ENCODE data around the gene AIFM1.

AIFM1 gene

DNA sequence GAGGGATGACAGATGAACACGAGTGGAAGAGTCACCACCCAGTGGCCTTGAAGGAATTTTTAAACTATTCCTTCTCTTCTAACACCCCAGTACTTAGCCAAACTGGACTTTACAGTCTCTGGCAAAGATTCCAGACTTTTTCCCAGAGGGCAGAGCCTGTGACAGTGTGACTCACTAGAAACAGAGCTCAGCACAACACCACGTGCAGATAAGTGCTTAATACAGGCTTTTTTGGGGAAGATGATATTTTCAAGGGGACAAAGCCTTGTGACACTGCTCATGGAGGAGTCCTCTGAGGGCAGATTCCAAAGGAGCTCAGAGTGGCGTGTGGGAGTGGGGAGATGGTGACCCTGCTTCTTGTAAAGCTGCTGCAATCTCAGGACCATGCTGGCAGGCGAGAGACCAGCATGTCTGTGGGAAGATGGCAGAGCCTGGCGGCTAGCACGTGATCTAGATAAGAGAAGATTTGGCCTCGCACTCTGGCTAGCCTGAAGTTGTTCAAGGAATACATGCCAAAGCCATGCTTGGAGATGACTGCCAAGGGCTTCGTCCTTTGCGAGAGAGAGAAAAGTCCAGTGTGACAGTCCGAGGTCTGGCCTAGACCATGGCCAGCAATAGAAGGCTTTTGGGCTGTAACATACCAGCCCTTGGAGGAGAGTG lies 8.5 kb upstream of the AIFM1 start:
- Mint-ChIP-seq H3K9me3 (peaks cover 4% of the 10 kb centered on the region), H3K4me1 (peaks cover 23% of the 10 kb centered on the region)

GRCh38 chrX:130173190-130173895 lies 7.7 kb upstream of the AIFM1 start:
- Mint-ChIP-seq H3K4me1 (peaks cover 23% of the 10 kb centered on the region), H3K27ac (peak overlapping the region in 2 of 3 experiments; percentile 51 to 62), H3K27me3 (ENCODE audit: low read depth) (peaks cover 22% of the 10 kb centered on the region), H3K9me3 (peaks cover 4% of the 10 kb centered on the region), H3K36me3 (ENCODE audit: low read depth) (no peaks in the 10 kb centered on the region), H3K4me3 (peak overlapping the region; percentile 73 to 80 (median 79))
- TF ChIP-seq, protein P1, sequence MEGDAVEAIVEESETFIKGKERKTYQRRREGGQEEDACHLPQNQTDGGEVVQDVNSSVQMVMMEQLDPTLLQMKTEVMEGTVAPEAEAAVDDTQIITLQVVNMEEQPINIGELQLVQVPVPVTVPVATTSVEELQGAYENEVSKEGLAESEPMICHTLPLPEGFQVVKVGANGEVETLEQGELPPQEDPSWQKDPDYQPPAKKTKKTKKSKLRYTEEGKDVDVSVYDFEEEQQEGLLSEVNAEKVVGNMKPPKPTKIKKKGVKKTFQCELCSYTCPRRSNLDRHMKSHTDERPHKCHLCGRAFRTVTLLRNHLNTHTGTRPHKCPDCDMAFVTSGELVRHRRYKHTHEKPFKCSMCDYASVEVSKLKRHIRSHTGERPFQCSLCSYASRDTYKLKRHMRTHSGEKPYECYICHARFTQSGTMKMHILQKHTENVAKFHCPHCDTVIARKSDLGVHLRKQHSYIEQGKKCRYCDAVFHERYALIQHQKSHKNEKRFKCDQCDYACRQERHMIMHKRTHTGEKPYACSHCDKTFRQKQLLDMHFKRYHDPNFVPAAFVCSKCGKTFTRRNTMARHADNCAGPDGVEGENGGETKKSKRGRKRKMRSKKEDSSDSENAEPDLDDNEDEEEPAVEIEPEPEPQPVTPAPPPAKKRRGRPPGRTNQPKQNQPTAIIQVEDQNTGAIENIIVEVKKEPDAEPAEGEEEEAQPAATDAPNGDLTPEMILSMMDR (IDR thresholded peaks at IDR 0.05; ENCODE audit: unreplicated experiment in 3 of 3) = no peak

More for the DNA sequence above, 8.5 kb upstream of the AIFM1 start:
- Mint-ChIP-seq H3K27ac (peak overlapping the region in 2 of 3 experiments; percentile 22 to 43), H3K27me3 (ENCODE audit: low read depth) (peaks cover 22% of the 10 kb centered on the region), H3K36me3 (ENCODE audit: low read depth) (no peaks in the 10 kb centered on the region), H3K4me3 (peak overlapping the region in 1 of 3 experiments; percentile 21)
- TF ChIP-seq, protein P1 (IDR thresholded peaks at IDR 0.05; ENCODE audit: unreplicated experiment in 3 of 3) = no peak

GRCh38 chrX:130172127-130172845 lies 6.6 kb upstream of the AIFM1 start:
- peaks cover 22% of the 10 kb centered on the region for H3K27me3 Mint-ChIP-seq (ENCODE audit: low read depth)
- H3K27ac Mint-ChIP-seq = peak overlapping the region in 1 of 3 experiments; percentile 62
- H3K4me3 Mint-ChIP-seq = peak overlapping the region; percentile 79 to 80 (median 79)
- H3K9me3 Mint-ChIP-seq = peaks cover 4% of the 10 kb centered on the region
- TF ChIP-seq, protein P1 (IDR thresholded peaks at IDR 0.05; ENCODE audit: unreplicated experiment in 3 of 3) = no peak
- H3K4me1 Mint-ChIP-seq = peaks cover 23% of the 10 kb centered on the region
- no peaks in the 10 kb centered on the region for H3K36me3 Mint-ChIP-seq (ENCODE audit: low read depth)

DNA sequence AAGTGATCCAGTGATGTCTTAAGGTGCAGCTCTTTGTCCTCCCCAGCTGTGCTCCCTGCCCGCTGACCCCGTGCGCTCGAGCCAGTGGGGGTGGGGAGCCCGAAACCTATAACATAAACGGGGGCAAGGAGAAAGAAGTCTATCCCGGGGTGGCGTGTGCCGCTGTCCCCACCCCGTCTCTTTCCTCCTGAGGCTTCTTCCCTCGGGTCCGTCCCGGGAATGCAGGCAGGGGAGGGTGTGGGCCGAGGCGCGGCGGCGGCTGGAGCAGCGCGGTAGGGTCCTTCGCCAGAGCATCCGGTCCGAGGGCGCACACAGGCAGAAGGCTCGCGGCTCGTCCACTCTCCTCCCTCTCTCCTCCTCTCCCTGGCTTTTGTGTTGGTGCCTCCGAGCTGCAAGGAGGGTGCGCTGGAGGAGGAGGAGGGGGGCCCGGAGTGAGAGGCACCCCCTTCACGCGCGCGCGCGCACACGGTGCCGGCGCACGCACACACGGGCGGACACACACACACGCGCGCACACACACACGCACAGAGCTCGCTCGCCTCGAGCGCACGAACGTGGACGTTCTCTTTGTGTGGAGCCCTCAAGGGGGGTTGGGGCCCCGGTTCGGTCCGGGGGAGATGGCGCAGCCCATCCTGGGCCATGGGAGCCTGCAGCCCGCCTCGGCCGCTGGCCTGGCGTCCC lies 5.9 kb upstream of the AIFM1 start, which contains the start of gene RAB33A:
Gene RAB33A, plus strand, starts transcription at position 517 of the 681 bp plus-strand sequence. Its CDS starts 101 bp downstream, at position 618.
- H3K36me3 Mint-ChIP-seq (ENCODE audit: low read depth) = no peaks in the 10 kb centered on the region
- peaks cover 22% of the 10 kb centered on the region for H3K27me3 Mint-ChIP-seq (ENCODE audit: low read depth)

More for the DNA sequence above, 5.9 kb upstream of the AIFM1 start, which contains the start of gene RAB33A:
- TF ChIP-seq, protein P1 (IDR thresholded peaks at IDR 0.05; ENCODE audit: unreplicated experiment in 3 of 3) = no peak
- H3K4me1 Mint-ChIP-seq = peaks cover 24% of the 10 kb centered on the region
- peaks cover 7% of the 10 kb centered on the region for H3K9me3 Mint-ChIP-seq
- H3K4me3 Mint-ChIP-seq = peak within 1 kb of the TSS; percentile 79 to 80 (median 79)
- H3K27ac Mint-ChIP-seq = peak within 1 kb of the TSS in 1 of 3 experiments; percentile 62
